Naive B cell (primary cell): ENCODE results near the gene MRPS24. TPM values are rescaled to one million over a fixed set of nuclear protein-coding genes. Genes with fewer than 3 reads are reported as not detected.
"Not testable (repeated sequence)": the region's sequence is repeated elsewhere in the genome, so short reads cannot be mapped to it uniquely, and the experiment has no call there.

Experiments
- ATAC-seq, 2 donors: fragments of 150-1000 bp; cut with Tn5 transposase; 2 replicates each; pipeline ENCODE4 v1.10.0; 2021; ENCODE audit warnings: low read depth in 2 of 2, mild to moderate bottlenecking in 2 of 2, moderate library complexity in 2 of 2
- DNase-seq: peaks from one replicate; pipeline ENCODE4 v3.0.0; 2022
- H3K27ac Mint-ChIP-seq, 6 donors: one replicate each; pipeline ENCODE4 v1.8.0; 2020 to 2022; ENCODE audit warnings: mild to moderate bottlenecking in 6 of 6, mixed read lengths in 6 of 6, moderate library complexity in 5 of 6, inconsistent platforms in 2 of 6
- H3K27me3 Mint-ChIP-seq, 3 donors: one replicate each; pipeline ENCODE4 v1.8.0; 2021 to 2022; ENCODE audit warnings: mixed read lengths in 3 of 3, mild to moderate bottlenecking in 1 of 3
- H3K36me3 Mint-ChIP-seq, 2 donors: one replicate each; pipeline ENCODE4 v1.8.0; 2020 to 2022; ENCODE audit warnings: mixed read lengths in 2 of 2, inconsistent platforms in 1 of 2, mild to moderate bottlenecking in 1 of 2
- H3K4me1 Mint-ChIP-seq, 3 donors: one replicate each; pipeline ENCODE4 v1.8.0; 2020 to 2022; ENCODE audit warnings: mixed read lengths in 3 of 3, inconsistent platforms in 1 of 3, mild to moderate bottlenecking in 1 of 3, moderate library complexity in 1 of 3
- H3K4me3 Mint-ChIP-seq, 8 donors: one replicate each; pipeline ENCODE4 v1.8.0; 2020 to 2022; ENCODE audit warnings: mild to moderate bottlenecking in 8 of 8, mixed read lengths in 8 of 8, moderate library complexity in 8 of 8, inconsistent platforms in 2 of 8
- H3K9me3 Mint-ChIP-seq, 7 donors: one replicate each; pipeline ENCODE4 v1.8.0; 2020 to 2022; ENCODE audit warnings: mixed read lengths in 7 of 7, mild to moderate bottlenecking in 5 of 7, inconsistent platforms in 2 of 7, moderate library complexity in 1 of 7
- polyA plus RNA-seq, 6 donors: library from polyadenylated mRNA; unstranded; fragments of 300-500 nt; fragmentation: Illumina TruSeq; gene quantifications; one replicate each; pipeline ENCODE4 v1.2.3, GENCODE V29; 2021; ENCODE audit warnings: low read depth in 6 of 6

MRPS24 gene
- polyA plus RNA-seq, 6 donors from 2014 or later: 114 to 144 (median 132) TPM

DNA sequence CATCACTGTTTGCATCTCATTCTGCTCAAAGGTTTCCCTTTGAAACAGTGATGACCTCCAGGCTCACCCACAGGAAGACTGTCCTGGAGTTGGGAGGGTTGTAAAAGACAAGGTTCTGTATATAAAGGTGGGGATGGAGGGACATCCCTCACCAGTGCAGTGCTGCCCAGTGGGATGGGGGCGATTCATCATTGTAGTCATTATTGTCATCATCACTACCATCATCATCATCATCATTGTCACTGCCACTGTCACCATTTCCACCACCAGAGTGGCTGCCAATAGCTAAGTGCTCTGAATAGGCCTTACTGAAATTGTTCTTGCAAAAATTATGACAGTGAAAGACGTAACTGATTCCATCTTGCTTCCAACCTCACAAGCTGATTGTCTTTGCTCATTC lies 24.7 kb downstream of the MRPS24 start:
- Mint-ChIP-seq H3K27me3 (peaks cover 0 to 19% (median 8%) of the 10 kb centered on the region in 3 donors), H3K27ac (no peak overlapping the region), H3K36me3 (no peaks in the 10 kb centered on the region), H3K4me1 (no peaks in the 10 kb centered on the region), H3K4me3 (no peak overlapping the region), H3K9me3 (no peaks in the 10 kb centered on the region)
- no peak for DNase-seq
- ATAC-seq: no peak

DNA sequence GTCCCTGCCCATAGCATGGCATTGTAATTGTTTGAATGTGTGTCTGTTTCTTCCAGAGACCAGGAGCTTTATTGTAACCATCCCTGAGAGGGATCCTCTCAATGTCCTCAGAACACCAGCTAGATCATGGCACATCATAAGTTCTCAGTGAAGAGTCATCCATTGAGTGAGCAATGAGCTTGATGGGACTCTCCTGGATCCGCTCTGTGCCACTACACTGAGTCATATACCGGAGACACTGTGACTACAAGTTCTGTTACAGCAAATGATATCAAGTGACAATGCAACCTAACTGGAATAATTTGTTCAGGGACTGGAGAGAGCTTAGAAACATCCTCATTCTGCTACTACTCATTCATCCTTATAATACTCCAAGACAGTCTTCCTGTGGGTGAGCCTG lies 25.1 kb downstream of the MRPS24 start:
- Mint-ChIP-seq H3K27me3 (peaks cover 0 to 19% (median 8%) of the 10 kb centered on the region in 3 donors), H3K4me1 (no peaks in the 10 kb centered on the region), H3K9me3 (no peaks in the 10 kb centered on the region), H3K36me3 (no peaks in the 10 kb centered on the region), H3K27ac (no peak overlapping the region), H3K4me3 (no peak overlapping the region)
- DNase-seq: no peak
- ATAC-seq: no peak

DNA sequence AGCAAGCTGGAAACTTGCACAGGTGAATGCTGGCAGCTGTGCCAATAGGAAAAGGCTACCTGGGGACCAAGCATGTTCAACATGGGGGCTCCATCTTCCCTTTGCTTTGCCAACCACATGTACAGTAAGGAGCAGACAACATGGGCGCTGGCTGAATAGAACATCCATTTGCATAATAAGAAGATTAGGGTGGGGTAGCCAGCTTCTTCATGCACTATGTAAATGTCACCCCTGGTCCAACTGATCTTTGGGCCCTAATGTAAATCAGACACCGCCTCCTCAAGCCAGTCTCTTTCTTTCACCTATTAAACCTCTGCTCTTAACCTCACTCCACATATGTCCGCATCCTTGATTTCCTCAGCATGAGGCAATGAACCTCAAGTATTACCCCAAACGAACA lies 26.0 kb downstream of the MRPS24 start:
- Mint-ChIP-seq H3K27ac (no peak overlapping the region), H3K9me3 (no peaks in the 10 kb centered on the region), H3K27me3 (peaks cover 0 to 19% (median 11%) of the 10 kb centered on the region in 3 donors), H3K4me1 (peaks cover 0 to 5% (median 0%) of the 10 kb centered on the region in 3 donors), H3K4me3 (no peak overlapping the region), H3K36me3 (no peaks in the 10 kb centered on the region)
- ATAC-seq (no peak), DNase-seq (no peak)

DNA sequence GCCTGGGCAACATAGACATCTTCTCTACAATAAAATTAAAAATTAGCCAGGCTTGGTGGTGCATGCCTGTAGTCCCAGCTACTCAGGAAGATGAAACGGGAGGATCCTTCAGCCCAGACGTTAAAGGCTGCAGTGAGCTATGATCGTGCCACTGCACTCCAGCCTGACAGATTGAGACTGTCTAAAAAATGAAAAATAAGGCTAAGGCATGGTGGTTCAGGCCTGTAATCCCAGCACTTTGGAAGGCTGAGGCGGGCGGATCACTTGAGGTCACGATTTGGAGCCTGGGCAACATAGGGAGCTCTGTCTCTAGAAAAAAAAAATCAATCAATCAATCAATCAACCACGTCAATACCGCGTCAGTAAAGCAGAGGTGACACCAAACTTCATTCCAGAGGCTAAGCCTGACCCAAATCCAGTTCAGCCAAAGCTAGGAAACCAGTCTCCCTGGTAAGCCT lies 31.1 kb downstream of the MRPS24 start:
- DNase-seq: no peak
- H3K4me3 Mint-ChIP-seq: peak overlapping the region in 2 of 8 donors; percentile 47 to 87
- no peaks in the 10 kb centered on the region for H3K36me3 Mint-ChIP-seq
- peaks cover 0 to 3% (median 0%) of the 10 kb centered on the region in 3 donors for H3K27me3 Mint-ChIP-seq
- ATAC-seq: no peak
- peak overlapping the region in 2 of 6 donors; percentile 32 to 72 for H3K27ac Mint-ChIP-seq
- H3K9me3 Mint-ChIP-seq: peaks cover 0 to 3% (median 0%) of the 10 kb centered on the region in 7 donors
- peaks cover 6 to 18% (median 8%) of the 10 kb centered on the region in 3 donors for H3K4me1 Mint-ChIP-seq

- Mint-ChIP-seq H3K27ac (peak overlapping the region; percentile 35 to 92 (median 60)), H3K9me3 (peaks cover 0 to 14% (median 5%) of the 10 kb centered on the region in 7 donors)
Measured at GRCh38 chr7:43834463-43835251, 34.7 kb downstream of the MRPS24 start.

DNA sequence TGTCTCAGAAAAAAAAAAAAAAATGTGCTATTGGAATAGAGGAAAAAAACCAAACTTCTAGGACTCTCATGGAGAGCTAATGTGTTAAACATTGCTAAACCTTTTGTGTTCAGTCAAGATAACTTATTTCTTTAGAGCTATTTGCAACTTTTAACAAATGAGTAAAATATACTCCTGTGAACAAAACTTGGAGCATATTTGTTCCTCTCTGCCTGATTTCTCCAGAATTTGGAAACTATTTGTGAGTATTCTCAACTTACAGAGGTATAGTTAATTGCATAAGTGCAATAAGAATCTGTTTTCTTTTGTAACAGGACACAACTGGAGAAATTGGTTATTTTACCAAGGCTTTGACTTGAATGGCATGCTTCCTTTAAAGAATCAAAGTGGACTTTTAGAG lies 38.4 kb downstream of the MRPS24 start:
- peaks cover 26 to 39% (median 32%) of the 10 kb centered on the region in 3 donors for H3K27me3 Mint-ChIP-seq
- DNase-seq, ATAC-seq, H3K36me3 Mint-ChIP-seq, H3K27ac Mint-ChIP-seq, H3K4me3 Mint-ChIP-seq: not testable (repeated sequence)
- peaks cover 6 to 13% (median 8%) of the 10 kb centered on the region in 3 donors for H3K4me1 Mint-ChIP-seq
- peaks cover 0 to 14% (median 5%) of the 10 kb centered on the region in 7 donors for H3K9me3 Mint-ChIP-seq

More at GRCh38 chr7:43834463-43835251, 34.7 kb downstream of the MRPS24 start:
- H3K27me3 Mint-ChIP-seq: peaks cover under 1 to 12% (median 9%) of the 10 kb centered on the region in 3 donors
- peaks cover 6 to 18% (median 8%) of the 10 kb centered on the region in 3 donors for H3K4me1 Mint-ChIP-seq
- H3K4me3 Mint-ChIP-seq: peak overlapping the region in 7 of 8 donors; percentile 55 to 84 (median 70)
- no peaks in the 10 kb centered on the region for H3K36me3 Mint-ChIP-seq
- DNase-seq (peak; percentile 22), ATAC-seq (peak; percentile 39 to 54)

GRCh38 chr7:43825391-43825808 lies 43.9 kb downstream of the MRPS24 start:
- Mint-ChIP-seq H3K9me3 (peaks cover 0 to under 1% (median 0%) of the 10 kb centered on the region in 7 donors), H3K4me3 (no peak overlapping the region), H3K27ac (no peak overlapping the region), H3K27me3 (peaks cover 29 to 69% (median 52%) of the 10 kb centered on the region in 3 donors), H3K4me1 (no peaks in the 10 kb centered on the region), H3K36me3 (no peaks in the 10 kb centered on the region)
- ATAC-seq (no peak), DNase-seq (no peak)

DNA sequence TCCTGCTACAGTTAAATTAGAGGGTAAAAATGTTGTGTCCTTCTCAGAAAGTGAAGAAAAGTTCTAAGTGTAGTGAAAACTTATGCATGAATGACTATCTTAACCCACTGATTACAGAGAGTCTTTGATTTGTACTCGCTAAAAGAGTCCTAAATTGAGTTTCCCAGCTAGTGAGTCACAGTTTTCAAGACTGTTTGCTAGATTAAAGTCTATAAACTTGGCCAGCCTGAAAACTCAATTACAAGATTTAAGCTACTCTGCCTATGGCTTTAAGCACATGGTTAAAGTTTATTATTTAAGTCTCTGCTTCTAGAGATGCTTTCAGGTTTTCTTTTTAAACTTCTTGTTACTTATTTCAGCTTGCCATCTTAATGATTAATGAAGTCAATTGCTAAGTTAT lies 44.4 kb downstream of the MRPS24 start:
- Mint-ChIP-seq H3K36me3 (no peaks in the 10 kb centered on the region), H3K4me3 (no peak overlapping the region), H3K4me1 (no peaks in the 10 kb centered on the region), H3K27me3 (peaks cover 32 to 69% (median 52%) of the 10 kb centered on the region in 3 donors), H3K27ac (no peak overlapping the region), H3K9me3 (no peaks in the 10 kb centered on the region)
- ATAC-seq (no peak), DNase-seq (no peak)

DNA sequence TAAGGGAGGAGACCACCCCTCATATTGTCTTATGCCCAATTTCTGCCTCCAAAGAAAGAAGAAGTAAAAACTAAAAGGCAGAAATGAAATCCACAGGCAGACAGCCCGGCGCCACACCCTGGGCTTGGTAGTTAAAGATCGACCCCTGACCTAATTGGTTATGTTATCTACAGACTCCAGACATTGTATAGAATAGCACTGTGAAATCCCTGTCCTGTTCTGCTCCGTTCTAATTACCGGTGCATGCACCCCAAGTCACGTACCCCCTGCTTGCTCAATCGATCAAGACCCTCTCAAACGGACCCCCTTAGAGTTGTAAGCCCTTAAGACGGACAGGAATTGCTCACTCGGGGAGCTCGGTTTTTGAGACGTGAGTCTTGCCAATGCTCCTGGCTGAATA lies 44.8 kb downstream of the MRPS24 start:
- DNase-seq: not testable (repeated sequence)

GRCh38 chr7:43823941-43824340 lies 45.4 kb downstream of the MRPS24 start:
- H3K27me3 Mint-ChIP-seq: peaks cover 38 to 63% (median 53%) of the 10 kb centered on the region in 3 donors
- H3K4me1 Mint-ChIP-seq: no peaks in the 10 kb centered on the region
- H3K27ac Mint-ChIP-seq: no peak overlapping the region
- no peaks in the 10 kb centered on the region for H3K36me3 Mint-ChIP-seq
- DNase-seq: no peak
- no peak for ATAC-seq
- no peak overlapping the region for H3K4me3 Mint-ChIP-seq
- H3K9me3 Mint-ChIP-seq: no peaks in the 10 kb centered on the region

More for the DNA sequence above, 44.8 kb downstream of the MRPS24 start:
- ATAC-seq, H3K9me3 Mint-ChIP-seq, H3K4me3 Mint-ChIP-seq, H3K27ac Mint-ChIP-seq, H3K36me3 Mint-ChIP-seq, H3K4me1 Mint-ChIP-seq: not testable (repeated sequence)
- H3K27me3 Mint-ChIP-seq: peaks cover 37 to 67% (median 54%) of the 10 kb centered on the region in 3 donors

- not testable (repeated sequence) for ATAC-seq, H3K4me1 Mint-ChIP-seq, H3K9me3 Mint-ChIP-seq, H3K4me3 Mint-ChIP-seq, H3K36me3 Mint-ChIP-seq, DNase-seq
- Mint-ChIP-seq H3K27me3 (peaks cover 40 to 63% (median 47%) of the 10 kb centered on the region in 3 donors), H3K27ac (peak overlapping the region in 1 of 6 donors; percentile 55)
Measured at GRCh38 chr7:43823425-43823824, 45.9 kb downstream of the MRPS24 start.
